Fibroblast of skin of back (primary cell): ENCODE results near the gene ARMC2.
"Not testable (repeated sequence)": the region's sequence is repeated elsewhere in the genome, so short reads cannot be mapped to it uniquely, and the experiment has no call there.

ENCODE experiments used
- DNase-seq: peaks from one replicate; pipeline ENCODE4 v3.0.0-alpha.2; 2013

The ARMC2 gene

GRCh38 chr6:108832738-108833137, 15.5 kb upstream of the ARMC2 start:
- no peak for DNase-seq

- peak; percentile 71 for DNase-seq
Observed at GRCh38 chr6:108835218-108835850, 12.9 kb upstream of the ARMC2 start.

- DNase-seq, result no peak
Observed at GRCh38 chr6:108836061-108836460, 12.2 kb upstream of the ARMC2 start.

- DNase-seq, result no peak
Observed at GRCh38 chr6:108837236-108837971, 10.8 kb upstream of the ARMC2 start.

GRCh38 chr6:108838101-108838717, 10.0 kb upstream of the ARMC2 start:
- peak; percentile 11 for DNase-seq

GRCh38 chr6:108839083-108839642, 9.1 kb upstream of the ARMC2 start:
- DNase-seq, result no peak

GRCh38 chr6:108840919-108841318, 7.3 kb upstream of the ARMC2 start:
- no peak for DNase-seq

GRCh38 chr6:108841377-108841855, 6.8 kb upstream of the ARMC2 start:
- no peak for DNase-seq

GRCh38 chr6:108844135-108844534, 4.1 kb upstream of the ARMC2 start:
- DNase-seq, result no peak

- DNase-seq, result no peak
Observed at GRCh38 chr6:108845145-108845544, 3.1 kb upstream of the ARMC2 start.

- no peak for DNase-seq
Observed at GRCh38 chr6:108846101-108846500, 2.1 kb upstream of the ARMC2 start.

- DNase-seq, result no peak
Observed at GRCh38 chr6:108846628-108847027, 1.6 kb upstream of the ARMC2 start.

- no peak for DNase-seq
Observed at GRCh38 chr6:108847738-108848115, 495 bp upstream of the ARMC2 start.

- DNase-seq, result no peak
Observed at GRCh38 chr6:108850669-108851465, 2.6 kb downstream of the ARMC2 start.

GRCh38 chr6:108851756-108852155, 3.5 kb downstream of the ARMC2 start:
- DNase-seq, result no peak

GRCh38 chr6:108853077-108853476, 4.9 kb downstream of the ARMC2 start:
- no peak for DNase-seq

- DNase-seq, result no peak
Observed at GRCh38 chr6:108862479-108863191, 14.4 kb downstream of the ARMC2 start.

- not testable (repeated sequence) for DNase-seq
Observed at GRCh38 chr6:108865751-108866286, 17.6 kb downstream of the ARMC2 start.

- DNase-seq, result no peak
Observed at GRCh38 chr6:108866798-108867197, 18.6 kb downstream of the ARMC2 start.

- no peak for DNase-seq
Observed at GRCh38 chr6:108868647-108869046, 20.4 kb downstream of the ARMC2 start.

- no peak for DNase-seq
Observed at GRCh38 chr6:108869876-108870275, 21.7 kb downstream of the ARMC2 start.

- DNase-seq, result no peak
Observed at GRCh38 chr6:108870357-108870756, 22.1 kb downstream of the ARMC2 start.
